Vagina (tissue), 2 donors: ENCODE measurements around the gene SNED1. TPM values are rescaled to one million over a fixed set of nuclear protein-coding genes. Genes with fewer than 3 reads are reported as not detected.
A peak's percentile ranks its signal among the peaks of the same experiment; 100 is the strongest.

ENCODE experiments used
- DNase-seq, 2 donors: peaks; one replicate each; pipeline ENCODE4 v3.0.0-alpha.2; 2017; ENCODE audit errors: extremely low spot score in 2 of 2
- H3K27ac ChIP-seq: fragments of 200-600 bp; sonication (generic); one replicate; pipeline ENCODE4 v1.5.1; 2019
- H3K27me3 ChIP-seq: fragments of 200-600 bp; sonication (generic); one replicate; pipeline ENCODE4 v1.5.1; 2019
- H3K36me3 ChIP-seq, 2 donors: fragments of 200-600 bp; sonication (generic); one replicate each; pipeline ENCODE4 v1.5.1; 2017 to 2019
- H3K4me1 ChIP-seq: fragments of 200-600 bp; sonication (generic); one replicate; pipeline ENCODE4 v1.5.1; 2019
- H3K4me3 ChIP-seq, 2 donors: fragments of 200-600 bp; sonication (generic); 1 replicate in 1 of 2; 2 replicates in 1 of 2; pipeline ENCODE4 v1.5.1; 2016 to 2019
- H3K9me3 ChIP-seq: fragments of 200-600 bp; sonication (generic); one replicate; pipeline ENCODE4 v1.5.1; 2019
- POLR2A ChIP-seq, 2 donors: fragments of 450-650 bp; IDR thresholded peaks; one replicate each; pipeline ENCODE4 v1.6.1; 2017; ENCODE audit warnings: antibody characterized with exemption in 2 of 2, mild to moderate bottlenecking in 2 of 2, moderate library complexity in 2 of 2
- POLR2AphosphoS5 ChIP-seq, 2 donors: sonication (generic); formaldehyde crosslinking; IDR thresholded peaks; one replicate each; pipeline ENCODE4 v1.9.0; 2017; ENCODE audit warnings: antibody characterized with exemption in 2 of 2, mild to moderate bottlenecking in 2 of 2, low read depth in 1 of 2; ENCODE audit not compliant: insufficient read depth in 1 of 2
- intact Hi-C: fragments of 100-400 bp; cut with DNase I; formaldehyde crosslinking; loops from one replicate; pipeline ENCODE4 v1.15.1; 2023
- total RNA-seq: library from RNA; depleted of rRNA; stranded (reverse); fragments of >200 nt; gene quantifications from one replicate; pipeline ENCODE4 v1.2.3, GENCODE V29; 2016
- TF ChIP-seq, protein P1 (sequence below), 3 experiments: fragments of 450-650 bp in 2 of 3; fragments of 200-600 bp in 1 of 3; sonication (generic) in 1 of 3; IDR thresholded peaks; one replicate each; pipeline ENCODE4 v1.5.1; 2017 to 2019; ENCODE audit warnings: antibody characterized with exemption in 3 of 3, mild to moderate bottlenecking in 2 of 3, moderate library complexity in 2 of 3

The SNED1 gene
- total RNA-seq, 1 donor from 2014 or later: 55.5 TPM

DNA sequence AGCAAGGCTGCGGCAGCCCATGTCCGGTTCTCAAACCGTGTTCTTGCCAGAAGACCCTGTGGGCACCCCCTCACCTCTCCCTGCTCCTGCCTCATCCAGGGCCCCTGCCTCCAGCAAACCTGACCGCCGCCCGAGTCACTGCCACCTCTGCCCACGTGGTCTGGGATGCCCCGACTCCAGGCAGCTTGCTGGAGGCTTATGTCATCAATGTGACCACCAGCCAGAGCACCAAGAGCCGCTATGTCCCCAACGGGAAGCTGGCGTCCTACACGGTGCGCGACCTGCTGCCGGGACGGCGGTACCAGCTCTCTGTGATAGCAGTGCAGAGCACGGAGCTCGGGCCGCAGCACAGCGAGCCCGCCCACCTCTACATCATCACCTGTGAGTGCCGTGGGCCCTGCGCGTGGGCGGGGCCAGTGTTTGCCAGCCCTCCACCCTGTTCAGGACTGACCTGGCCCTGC lies 71.4 kb downstream of the SNED1 start:
- TF ChIP-seq POLR2AphosphoS5 (IDR thresholded peaks at IDR 0.05; ENCODE audit: insufficient read depth in 1 of 2, low read depth in 1 of 2): no peak
- no peak for TF ChIP-seq POLR2A (IDR thresholded peaks at IDR 0.05)
- TF ChIP-seq, protein P1, sequence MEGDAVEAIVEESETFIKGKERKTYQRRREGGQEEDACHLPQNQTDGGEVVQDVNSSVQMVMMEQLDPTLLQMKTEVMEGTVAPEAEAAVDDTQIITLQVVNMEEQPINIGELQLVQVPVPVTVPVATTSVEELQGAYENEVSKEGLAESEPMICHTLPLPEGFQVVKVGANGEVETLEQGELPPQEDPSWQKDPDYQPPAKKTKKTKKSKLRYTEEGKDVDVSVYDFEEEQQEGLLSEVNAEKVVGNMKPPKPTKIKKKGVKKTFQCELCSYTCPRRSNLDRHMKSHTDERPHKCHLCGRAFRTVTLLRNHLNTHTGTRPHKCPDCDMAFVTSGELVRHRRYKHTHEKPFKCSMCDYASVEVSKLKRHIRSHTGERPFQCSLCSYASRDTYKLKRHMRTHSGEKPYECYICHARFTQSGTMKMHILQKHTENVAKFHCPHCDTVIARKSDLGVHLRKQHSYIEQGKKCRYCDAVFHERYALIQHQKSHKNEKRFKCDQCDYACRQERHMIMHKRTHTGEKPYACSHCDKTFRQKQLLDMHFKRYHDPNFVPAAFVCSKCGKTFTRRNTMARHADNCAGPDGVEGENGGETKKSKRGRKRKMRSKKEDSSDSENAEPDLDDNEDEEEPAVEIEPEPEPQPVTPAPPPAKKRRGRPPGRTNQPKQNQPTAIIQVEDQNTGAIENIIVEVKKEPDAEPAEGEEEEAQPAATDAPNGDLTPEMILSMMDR (IDR thresholded peaks at IDR 0.05): no peak
- peak in 1 of 2 donors; percentile 80 for DNase-seq
- Histone ChIP-seq H3K9me3 (no peaks in the 10 kb centered on the region), H3K4me3 (no peak overlapping the region), H3K4me1 (no peaks in the 10 kb centered on the region), H3K27me3 (no peaks in the 10 kb centered on the region), H3K36me3 (peaks cover 0 to 54% of the 10 kb centered on the region in 2 donors), H3K27ac (no peak overlapping the region)
- intact Hi-C loops: no loop called here

DNA sequence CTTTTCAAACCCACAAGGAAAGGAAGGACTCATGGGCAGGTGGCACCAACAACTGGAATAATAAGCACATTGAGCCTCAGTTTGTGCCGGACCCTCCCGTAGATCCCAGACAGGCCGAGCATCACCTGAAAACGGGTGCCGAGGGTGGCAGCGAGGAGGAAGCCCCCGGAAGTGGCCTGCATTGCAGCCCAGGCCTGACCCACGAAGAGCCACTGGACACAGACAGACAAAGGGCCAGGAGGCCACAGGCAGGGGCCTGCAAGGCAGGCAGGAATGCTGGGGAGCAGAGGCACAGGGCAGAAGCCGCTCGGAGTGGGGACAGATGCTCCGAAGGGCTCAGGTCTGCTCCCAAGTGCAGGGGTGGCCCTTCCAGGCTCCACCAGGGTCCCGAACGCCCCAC lies 71.9 kb downstream of the SNED1 start:
- TF ChIP-seq POLR2AphosphoS5 (IDR thresholded peaks at IDR 0.05; ENCODE audit: insufficient read depth in 1 of 2, low read depth in 1 of 2) (no peak), POLR2A (IDR thresholded peaks at IDR 0.05) (no peak)
- TF ChIP-seq, protein P1 (IDR thresholded peaks at IDR 0.05): no peak
- intact Hi-C loops: no loop called here
- Histone ChIP-seq H3K36me3 (peaks cover 0 to 60% of the 10 kb centered on the region in 2 donors), H3K4me1 (no peaks in the 10 kb centered on the region), H3K9me3 (no peaks in the 10 kb centered on the region), H3K4me3 (no peak overlapping the region), H3K27ac (no peak overlapping the region), H3K27me3 (no peaks in the 10 kb centered on the region)
- DNase-seq: peak in 1 of 2 donors; percentile 49

DNA sequence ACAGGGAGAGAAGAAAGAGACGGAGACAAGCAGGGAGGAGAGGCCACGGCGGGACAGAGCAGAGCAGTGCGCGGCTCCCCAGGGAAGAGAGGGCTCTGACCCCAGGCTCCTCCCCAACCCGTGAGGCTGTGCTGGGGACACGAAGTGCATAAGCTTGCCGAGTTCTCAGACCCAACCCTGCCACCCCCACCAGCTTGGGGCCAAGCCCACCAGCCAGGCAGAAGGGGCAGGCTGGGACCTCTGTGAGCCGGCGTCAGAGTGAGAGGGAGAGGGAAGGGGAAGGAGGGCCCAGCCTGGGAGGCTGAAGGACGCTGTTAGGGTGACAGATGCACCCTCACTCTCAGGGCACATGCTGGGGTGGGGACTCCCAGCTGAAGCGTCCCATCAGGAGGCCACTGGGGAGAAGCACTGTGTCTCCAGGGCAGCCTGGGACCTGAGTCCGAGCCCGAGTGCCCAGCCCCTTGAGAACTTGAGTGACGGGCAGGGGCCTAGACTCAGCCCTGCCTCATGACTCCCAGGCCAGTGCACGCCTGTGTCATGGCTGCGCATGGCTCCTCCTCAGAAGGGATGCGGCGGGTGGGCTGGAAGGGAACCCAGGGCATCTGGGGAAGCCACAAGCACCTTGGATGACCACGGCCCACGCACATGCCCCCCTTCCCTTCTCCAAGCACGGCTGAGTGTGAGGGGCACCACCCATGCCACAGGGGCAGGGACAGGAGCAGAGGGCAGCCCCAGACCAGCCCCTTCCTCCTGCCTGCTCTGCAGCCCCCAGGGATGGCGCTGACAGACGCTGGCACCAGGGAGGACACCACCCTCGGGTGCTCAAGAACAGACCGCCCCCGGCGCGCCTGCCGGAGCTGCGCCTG lies 72.6 kb downstream of the SNED1 start:
- no peak for TF ChIP-seq POLR2AphosphoS5 (IDR thresholded peaks at IDR 0.05; ENCODE audit: insufficient read depth in 1 of 2, low read depth in 1 of 2)
- TF ChIP-seq, protein P1 (IDR thresholded peaks at IDR 0.05): no peak
- no peak for TF ChIP-seq POLR2A (IDR thresholded peaks at IDR 0.05)
- intact Hi-C loops: no loop called here
- Histone ChIP-seq H3K27ac (no peak overlapping the region), H3K4me1 (no peaks in the 10 kb centered on the region), H3K4me3 (no peak overlapping the region), H3K9me3 (no peaks in the 10 kb centered on the region), H3K36me3 (peaks cover 0 to 61% of the 10 kb centered on the region in 2 donors), H3K27me3 (no peaks in the 10 kb centered on the region)
- DNase-seq: peak in 1 of 2 donors; percentile 65

DNA sequence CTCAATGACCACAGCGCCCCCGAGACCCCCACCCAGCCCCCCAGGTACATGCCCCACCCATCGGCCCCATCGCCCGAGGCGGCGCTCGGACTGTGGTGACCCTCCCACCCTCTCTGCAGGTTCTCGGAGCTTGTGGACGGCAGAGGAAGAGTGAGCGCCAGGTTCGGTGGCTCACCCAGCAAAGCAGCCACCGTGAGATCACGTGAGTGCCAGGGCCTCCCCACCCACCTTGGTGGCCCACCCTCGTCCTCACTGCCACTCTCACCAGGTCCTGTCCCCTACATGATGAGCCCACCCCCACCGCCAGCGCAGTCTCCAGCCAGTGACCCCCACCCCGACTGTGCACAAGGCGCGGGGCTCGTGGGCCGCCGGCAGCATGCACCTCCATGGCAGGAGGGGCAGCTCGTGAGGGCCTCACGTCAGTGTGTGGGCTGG lies 73.3 kb downstream of the SNED1 start:
- Histone ChIP-seq H3K4me3 (no peak overlapping the region), H3K27ac (no peak overlapping the region), H3K4me1 (no peaks in the 10 kb centered on the region), H3K9me3 (no peaks in the 10 kb centered on the region), H3K36me3 (peaks cover 0 to 61% of the 10 kb centered on the region in 2 donors), H3K27me3 (no peaks in the 10 kb centered on the region)
- peak in 1 of 2 donors; percentile 71 for DNase-seq
- intact Hi-C loops: no loop called here
- TF ChIP-seq POLR2A (IDR thresholded peaks at IDR 0.05): no peak
- no peak for TF ChIP-seq POLR2AphosphoS5 (IDR thresholded peaks at IDR 0.05; ENCODE audit: insufficient read depth in 1 of 2, low read depth in 1 of 2)
- TF ChIP-seq, protein P1 (IDR thresholded peaks at IDR 0.05): no peak

DNA sequence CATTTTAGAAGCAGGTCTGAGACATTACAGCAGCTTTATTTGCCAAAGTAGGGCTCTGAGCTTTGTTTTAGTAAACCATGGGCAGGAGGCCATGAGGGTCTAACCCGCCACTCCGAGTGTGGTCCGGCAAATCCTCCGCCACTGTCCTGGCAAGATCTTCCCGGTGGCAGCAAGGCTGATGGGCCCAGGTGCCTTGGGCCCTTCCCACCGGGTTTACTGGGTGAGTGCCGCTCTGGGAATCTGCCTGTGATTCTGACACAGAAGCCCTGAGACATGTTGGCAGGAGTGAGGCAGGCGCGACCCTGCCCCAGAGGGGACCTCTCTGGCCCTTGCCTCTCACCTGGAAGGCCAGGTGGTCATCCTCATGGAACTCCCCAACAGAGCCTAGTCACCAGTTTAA lies 73.7 kb downstream of the SNED1 start:
- DNase-seq: peak in 1 of 2 donors; percentile 70
- H3K27ac ChIP-seq: no peak overlapping the region
- H3K4me3 ChIP-seq: no peak overlapping the region
- H3K36me3 ChIP-seq: peaks cover 0 to 61% of the 10 kb centered on the region in 2 donors
- H3K4me1 ChIP-seq: no peaks in the 10 kb centered on the region
- H3K27me3 ChIP-seq: no peaks in the 10 kb centered on the region
- H3K9me3 ChIP-seq: no peaks in the 10 kb centered on the region
- intact Hi-C loops: no loop called here
- TF ChIP-seq, protein P1 (IDR thresholded peaks at IDR 0.05): no peak
